Mesodermal cell (in vitro differentiated cells): ENCODE measurements around the gene USP5.
"Not testable (repeated sequence)": the region's sequence is repeated elsewhere in the genome, so short reads cannot be mapped to it uniquely, and the experiment has no call there.

Experiments used
- H3K27ac ChIP-seq: 2 replicates; pipeline ENCODE4 v1.7.0; 2013; ENCODE audit warnings: mild to moderate bottlenecking, low read depth, low read length, moderate library complexity; ENCODE audit not compliant: severe bottlenecking
- H3K36me3 ChIP-seq: 2 replicates; pipeline ENCODE4 v1.7.1; 2013; ENCODE audit warnings: mild to moderate bottlenecking, low read length, moderate library complexity; ENCODE audit not compliant: control insufficient read depth, insufficient read depth
- H3K4me1 ChIP-seq: one replicate; pipeline ENCODE4 v1.7.1; 2013; ENCODE audit warnings: mild to moderate bottlenecking, low read length; ENCODE audit not compliant: insufficient read depth, control insufficient read depth, poor library complexity, severe bottlenecking
- H3K4me3 ChIP-seq: 2 replicates; pipeline ENCODE4 v1.7.0; 2013; ENCODE audit warnings: low read length, control low read depth, mild to moderate bottlenecking; ENCODE audit not compliant: insufficient read depth, poor library complexity, severe bottlenecking; ENCODE audit errors: extremely low read depth
- H3K9me3 ChIP-seq: 2 replicates; pipeline ENCODE4 v1.7.1; 2013; ENCODE audit warnings: mild to moderate bottlenecking, low read length, moderate library complexity; ENCODE audit not compliant: control insufficient read depth
- WGBS, 2 experiments: methylation state at CpG; one replicate each; pipeline ENCODE4 v1.1.5; 2013; ENCODE audit warnings: missing lambda C conversion rate in 2 of 2; ENCODE audit not compliant: insufficient coverage in 2 of 2; 5-methylcytosine and 5-hydroxymethylcytosine counted together

Gene USP5

GRCh38 chr12:6866920-6867412, 15.0 kb downstream of the USP5 start:
- Histone ChIP-seq H3K9me3 (no peaks in the 10 kb centered on the region), H3K36me3 (peaks cover 67% of the 10 kb centered on the region), H3K4me3 (peak overlapping the region; percentile 97), H3K4me1 (peaks cover 21% of the 10 kb centered on the region), H3K27ac (peak overlapping the region; percentile 41)
- WGBS, 2 experiments: 9 to 14% methylated on average over 19 to 26 of the region's 33 CpGs

- peak within 1 kb of the TSS; percentile 62 for H3K27ac ChIP-seq
- H3K4me3 ChIP-seq: peak within 1 kb of the TSS; percentile 97
- H3K36me3 ChIP-seq: peaks cover 60% of the 10 kb centered on the region
- H3K9me3 ChIP-seq: no peaks in the 10 kb centered on the region
- WGBS, 2 experiments: 0% methylated on average over 72 to 77 of the region's 86 CpGs
- peaks cover 21% of the 10 kb centered on the region for H3K4me1 ChIP-seq
Observed at GRCh38 chr12:6867413-6868210, 15.7 kb downstream of the USP5 start, which contains the start of gene TPI1. Gene TPI1, plus strand, starts transcription at chr12:6867531. Its CDS starts 36 bp downstream, at chr12:6867567.

- Histone ChIP-seq H3K4me3 (peak overlapping the region; percentile 97), H3K36me3 (peaks cover 52% of the 10 kb centered on the region), H3K4me1 (peaks cover 21% of the 10 kb centered on the region), H3K9me3 (no peaks in the 10 kb centered on the region), H3K27ac (peak overlapping the region; percentile 47)
- 5 to 8% methylated on average over 12 to 16 of the region's 22 CpGs for WGBS, 2 experiments
Observed at GRCh38 chr12:6868211-6869048, 16.5 kb downstream of the USP5 start.

- peak overlapping the region; percentile 97 for H3K4me3 ChIP-seq
- H3K9me3 ChIP-seq: no peaks in the 10 kb centered on the region
- H3K4me1 ChIP-seq: peaks cover 21% of the 10 kb centered on the region
- H3K36me3 ChIP-seq: peaks cover 43% of the 10 kb centered on the region
- H3K27ac ChIP-seq: peak overlapping the region; percentile 47
- WGBS, 2 experiments: 40 to 45% methylated on average over 11 of the region's 12 CpGs
Observed at GRCh38 chr12:6869049-6870021, 17.4 kb downstream of the USP5 start.

- H3K36me3 ChIP-seq: peaks cover 33% of the 10 kb centered on the region
- not testable (repeated sequence) for H3K9me3 ChIP-seq, H3K27ac ChIP-seq, H3K4me3 ChIP-seq
- H3K4me1 ChIP-seq: peaks cover 21% of the 10 kb centered on the region
- 100% methylated on average over 2 of the region's 4 CpGs; no CpG with 5 or more reads in 1 of the 2 experiments for WGBS, 2 experiments
Observed at GRCh38 chr12:6870304-6870703, 18.4 kb downstream of the USP5 start.

GRCh38 chr12:6871052-6871957, 19.4 kb downstream of the USP5 start:
- H3K9me3 ChIP-seq: no peaks in the 10 kb centered on the region
- 92 to 94% methylated on average over 10 to 11 of the region's 12 CpGs for WGBS, 2 experiments
- peaks cover 20% of the 10 kb centered on the region for H3K4me1 ChIP-seq
- H3K4me3 ChIP-seq: peak overlapping the region; percentile 74
- no peak overlapping the region for H3K27ac ChIP-seq
- peaks cover 34% of the 10 kb centered on the region for H3K36me3 ChIP-seq

GRCh38 chr12:6872073-6873048, 20.4 kb downstream of the USP5 start:
- H3K27ac ChIP-seq: peak overlapping the region; percentile 72
- 7% methylated on average over 32 to 36 of the region's 40 CpGs for WGBS, 2 experiments
- peak overlapping the region; percentile 74 for H3K4me3 ChIP-seq
- peaks cover 31% of the 10 kb centered on the region for H3K36me3 ChIP-seq
- no peaks in the 10 kb centered on the region for H3K9me3 ChIP-seq
- H3K4me1 ChIP-seq: peaks cover 12% of the 10 kb centered on the region

- Histone ChIP-seq H3K27ac (peak within 1 kb of the TSS; percentile 72), H3K36me3 (peaks cover 31% of the 10 kb centered on the region), H3K9me3 (no peaks in the 10 kb centered on the region), H3K4me3 (peak within 1 kb of the TSS; percentile 74), H3K4me1 (peaks cover 12% of the 10 kb centered on the region)
- WGBS, 2 experiments: 0% methylated on average over 51 to 66 of the region's 66 CpGs
Observed at GRCh38 chr12:6873094-6874014, 21.4 kb downstream of the USP5 start, which contains the start of gene SPSB2. Gene SPSB2, minus strand, starts transcription at chr12:6873303. Its CDS starts 402 bp downstream, at chr12:6872901.
